ENCODE results near the gene ANKRD60.

The ANKRD60 gene, protein sequence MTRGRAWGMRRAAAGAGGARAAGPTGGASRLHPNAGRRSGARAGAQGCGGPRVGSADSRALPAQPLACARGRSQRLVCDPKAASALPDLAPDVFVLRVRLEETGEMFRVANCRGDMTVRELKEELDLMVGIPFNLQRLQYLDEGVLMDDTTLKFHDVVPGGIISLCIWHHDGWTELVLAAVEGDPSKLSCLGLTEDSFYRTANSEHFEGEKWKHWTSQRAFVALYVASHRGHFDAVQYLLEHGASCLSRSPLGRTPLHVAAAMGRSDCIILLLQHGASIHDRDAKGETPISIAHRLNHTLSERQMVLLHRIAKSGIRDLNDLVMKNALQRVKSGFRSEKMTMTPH

DNA sequence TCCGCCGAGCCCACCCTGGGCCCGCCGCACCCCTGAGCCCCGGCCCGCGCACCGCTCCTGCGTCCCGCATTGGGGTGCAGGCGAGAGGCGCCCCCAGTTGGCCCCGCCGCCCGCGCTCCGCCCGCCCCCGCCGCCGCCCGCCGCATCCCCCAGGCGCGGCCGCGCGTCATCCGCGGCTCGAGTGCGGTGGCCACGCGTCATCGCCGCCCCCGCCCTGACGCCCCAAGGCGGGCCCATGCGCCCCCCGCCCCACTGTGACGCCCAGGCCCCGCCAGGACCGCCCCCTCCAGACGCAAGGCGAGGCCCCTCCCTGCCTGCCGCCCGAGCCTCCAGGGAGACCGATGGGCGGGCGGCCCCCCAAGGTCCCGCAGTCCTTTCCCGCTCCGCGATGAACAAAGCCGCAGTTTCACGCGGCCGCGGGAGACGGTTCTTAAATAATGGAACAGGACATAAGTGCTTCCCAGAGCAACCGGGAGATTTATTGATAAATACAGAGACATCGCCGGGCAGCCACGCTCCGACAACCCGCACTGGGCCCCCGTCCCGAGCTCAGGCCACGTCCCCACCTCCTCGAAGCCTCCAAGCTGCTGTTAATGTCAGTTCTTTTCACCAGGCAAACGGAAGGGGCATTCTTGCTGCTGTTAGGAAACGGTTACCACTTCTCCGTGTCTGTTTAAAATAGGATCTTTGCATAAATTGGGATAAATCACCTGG is at the start of gene ANKRD60:
ANKRD60 (minus strand) TSS at position 170 of the 714 bp plus-strand sequence; CDS start at position 170, 0 bp downstream.
- in situ Hi-C loops (cut with MboI; ENCODE audit: low sequenced_read_pairs): loop anchor here (25.0 kb wide), 1 partner anchor 634 kb away; the partner anchor contains the start of genes GNAS and GNAS-AS1

DNA sequence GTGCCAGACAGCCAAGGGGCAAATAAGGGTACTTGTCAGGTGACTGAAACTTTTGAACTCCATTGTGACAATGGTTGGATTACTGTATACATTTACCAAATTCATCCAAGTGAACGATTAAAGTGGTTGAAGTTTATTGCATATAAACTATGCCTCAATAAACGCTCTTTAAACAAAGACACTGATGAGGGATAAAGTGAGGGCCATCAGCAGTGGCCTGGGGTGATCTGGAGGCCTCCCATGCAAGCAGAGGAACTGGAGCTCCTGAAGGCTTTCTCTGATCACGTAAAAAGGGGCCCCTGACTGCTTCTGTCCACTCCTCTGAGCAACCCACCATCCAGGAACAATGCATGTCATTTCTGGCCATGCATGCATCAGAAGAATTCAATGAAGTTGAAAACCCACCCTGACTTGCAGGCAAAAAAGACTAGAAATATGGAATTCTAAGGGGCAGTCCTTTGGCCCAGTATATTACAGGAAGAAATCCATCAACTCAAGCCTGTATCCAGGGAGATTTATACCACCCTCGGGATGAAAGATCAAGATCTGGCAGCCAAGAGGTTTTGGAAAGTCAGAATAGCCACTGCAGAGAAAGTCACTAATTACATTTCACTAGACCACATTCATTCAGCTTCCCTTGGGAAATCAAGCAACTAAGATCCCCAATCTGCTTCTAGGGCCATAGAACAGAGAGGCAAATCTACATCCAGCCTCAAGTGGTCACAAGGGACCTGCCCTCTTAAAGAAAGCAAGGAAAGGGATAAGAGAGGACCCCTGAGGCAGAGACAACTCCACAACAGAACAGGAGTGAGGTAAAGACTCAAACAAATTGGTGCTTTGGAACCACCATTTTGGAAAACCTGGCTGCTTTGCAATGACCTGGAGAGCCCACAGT is 49.4 kb upstream of the ANKRD60 start:
- in situ Hi-C loops (cut with MboI; ENCODE audit: low sequenced_read_pairs): no loop called here

DNA sequence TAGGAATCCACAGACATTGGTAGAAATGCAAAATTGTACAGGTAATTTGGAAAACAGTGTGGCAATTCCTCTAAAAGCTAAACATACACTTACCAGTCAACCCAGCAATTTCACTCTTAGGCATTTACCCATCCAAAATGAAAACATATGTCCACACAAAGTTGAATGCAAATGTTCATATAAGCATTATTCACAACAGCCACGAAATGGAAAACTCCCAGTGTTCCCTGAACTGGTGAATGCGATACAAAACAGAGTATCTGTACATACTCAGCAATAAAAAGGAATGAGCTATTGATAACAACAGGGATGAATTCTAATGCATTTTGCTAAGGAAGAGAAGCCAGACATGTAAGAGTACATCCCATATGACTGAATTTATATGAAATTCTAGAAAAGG is 48.7 kb upstream of the ANKRD60 start:
- in situ Hi-C loops (cut with MboI; ENCODE audit: low sequenced_read_pairs): no loop called here

DNA sequence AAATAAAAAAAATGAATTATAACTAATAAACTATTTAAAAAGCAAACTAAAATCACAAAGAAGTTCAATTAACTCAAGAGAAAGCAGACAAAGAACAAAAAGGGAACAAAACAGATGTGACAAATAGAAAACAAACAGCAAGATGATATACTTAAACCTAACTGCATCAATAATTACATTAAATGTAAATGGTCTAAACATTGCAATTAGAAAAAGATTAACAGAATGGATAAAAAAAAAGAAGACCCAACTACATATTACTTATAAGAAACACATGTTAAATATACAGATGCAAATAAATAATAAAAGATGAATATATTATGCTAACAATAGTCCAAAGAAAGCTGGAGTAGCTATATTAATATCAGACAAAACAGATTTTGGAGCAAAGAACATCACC is 45.9 kb upstream of the ANKRD60 start:
- in situ Hi-C loops (cut with MboI; ENCODE audit: low sequenced_read_pairs): no loop called here

DNA sequence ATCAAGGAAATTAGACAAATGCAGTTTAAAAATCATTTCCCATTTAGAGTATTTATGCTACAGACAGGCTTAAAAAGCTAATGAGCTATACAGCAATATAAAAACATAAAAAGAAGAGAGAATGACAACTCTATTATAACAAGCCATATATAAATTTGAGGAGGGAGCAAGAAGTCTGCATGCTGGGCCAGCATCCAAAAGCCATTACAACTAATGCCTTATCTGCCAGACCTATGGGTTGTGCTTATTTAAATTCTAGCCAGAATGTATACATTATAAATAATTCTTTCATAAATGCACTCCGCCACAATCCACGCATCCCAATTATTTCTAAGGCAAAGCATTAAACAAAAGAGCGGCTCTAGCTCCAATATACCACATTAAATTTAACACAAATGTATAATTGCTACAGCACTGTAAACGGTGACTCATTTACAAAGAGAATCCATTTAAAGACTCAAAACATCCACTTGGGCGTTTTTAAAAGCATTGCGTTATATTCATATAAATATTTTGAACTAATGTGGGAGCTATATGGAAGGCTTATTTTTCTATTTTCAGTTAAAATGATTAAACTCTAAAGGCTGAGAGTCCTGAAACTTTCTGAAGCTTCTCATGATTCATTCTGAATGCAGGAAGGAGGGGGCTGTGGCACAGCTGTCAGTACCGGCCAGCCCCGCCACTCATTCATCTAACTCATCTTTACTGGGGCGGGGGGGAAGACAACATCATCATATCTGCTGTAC is 43.3 kb upstream of the ANKRD60 start:
- in situ Hi-C loops (cut with MboI; ENCODE audit: low sequenced_read_pairs): no loop called here

DNA sequence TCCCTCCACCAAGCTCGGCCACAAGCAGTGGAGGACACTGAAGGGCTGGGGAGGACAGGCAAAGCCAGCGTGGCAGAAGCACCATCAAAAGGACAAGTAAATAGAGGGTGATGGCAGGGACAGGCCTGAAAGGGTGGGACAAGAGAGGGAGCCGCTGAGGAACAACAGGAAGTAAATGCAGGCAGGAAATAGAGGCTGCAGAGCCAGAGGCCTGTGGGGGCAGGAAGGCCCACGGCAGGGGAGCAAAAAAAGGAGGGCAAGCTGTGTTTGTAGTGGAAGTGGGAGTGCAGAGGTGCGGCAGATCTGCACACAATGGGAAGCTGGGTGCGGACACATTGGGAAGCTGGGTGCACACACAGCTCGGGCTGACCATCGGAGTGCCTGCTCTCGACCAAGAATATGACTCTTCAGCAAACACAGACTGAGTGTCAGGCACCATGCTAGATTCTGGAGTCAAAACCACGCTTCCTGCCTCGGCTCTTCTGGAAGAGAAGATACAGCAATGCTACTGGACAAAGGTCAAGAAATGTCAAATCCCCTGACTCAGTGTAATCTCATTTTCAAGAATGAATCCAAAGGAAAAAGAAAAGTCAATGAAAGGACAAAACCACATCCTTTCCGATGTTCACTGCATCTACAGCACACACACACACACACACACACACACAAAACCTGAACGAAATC is 40.6 kb upstream of the ANKRD60 start:
- in situ Hi-C loops (cut with MboI; ENCODE audit: low sequenced_read_pairs): no loop called here

DNA sequence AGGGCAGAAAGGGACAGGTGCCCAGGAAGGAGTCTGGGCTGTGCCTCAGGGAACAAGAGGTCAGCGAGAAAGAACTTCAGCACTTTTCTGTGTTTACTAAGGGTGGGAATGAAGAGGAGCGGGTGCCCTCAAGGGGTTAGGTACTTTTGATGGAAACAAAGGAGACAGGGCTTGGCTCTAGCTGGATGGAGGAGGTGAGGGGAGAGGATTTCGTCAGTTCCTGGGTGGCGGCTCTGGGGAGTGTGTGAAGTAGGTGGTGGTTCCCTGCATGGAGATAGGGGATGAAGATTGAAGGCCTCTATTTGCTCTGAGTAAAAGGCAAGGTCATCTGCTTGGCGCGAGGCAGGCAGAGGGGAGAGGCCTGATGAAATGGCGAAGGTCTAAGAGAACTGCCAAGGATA is 40.0 kb upstream of the ANKRD60 start:
- in situ Hi-C loops (cut with MboI; ENCODE audit: low sequenced_read_pairs): no loop called here

DNA sequence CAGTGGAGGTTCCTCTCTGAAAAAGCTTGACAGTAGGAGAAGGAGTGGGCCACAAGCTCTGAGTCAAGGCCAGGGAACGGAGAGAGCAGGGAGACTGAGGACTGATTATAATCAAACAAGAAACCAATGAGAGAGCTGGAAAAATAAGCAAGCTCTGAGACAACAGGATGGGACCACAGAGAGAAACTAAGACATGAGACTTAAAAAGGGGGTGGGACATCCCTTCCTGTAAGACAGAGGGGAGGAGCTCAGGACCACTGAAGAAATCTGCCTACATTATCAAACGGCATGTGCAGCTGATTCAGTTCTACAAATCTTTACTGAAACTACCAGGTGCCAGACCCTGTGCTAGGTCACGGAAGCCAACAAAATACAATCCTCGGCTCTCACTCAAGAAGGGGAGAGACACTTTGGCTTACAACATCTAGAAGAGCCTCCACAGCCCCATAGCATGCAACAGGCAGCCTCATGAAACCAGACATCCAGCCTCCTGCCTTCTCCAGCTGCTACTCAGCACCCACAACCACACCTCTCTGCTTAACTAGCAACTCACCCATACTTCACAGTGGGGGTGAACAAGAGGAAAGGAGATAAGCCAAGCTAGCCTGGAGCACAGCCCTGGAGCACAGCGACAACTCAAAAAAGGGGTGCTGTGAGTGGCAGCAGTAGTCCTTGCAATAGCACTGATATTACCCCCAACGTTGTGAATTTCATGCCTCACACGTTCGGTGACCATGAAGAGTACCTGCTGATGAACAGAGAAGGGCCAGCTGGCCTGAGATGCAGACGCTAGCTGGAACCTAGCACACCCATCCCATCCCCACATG is 39.1 kb upstream of the ANKRD60 start:
- in situ Hi-C loops (cut with MboI; ENCODE audit: low sequenced_read_pairs): no loop called here

DNA sequence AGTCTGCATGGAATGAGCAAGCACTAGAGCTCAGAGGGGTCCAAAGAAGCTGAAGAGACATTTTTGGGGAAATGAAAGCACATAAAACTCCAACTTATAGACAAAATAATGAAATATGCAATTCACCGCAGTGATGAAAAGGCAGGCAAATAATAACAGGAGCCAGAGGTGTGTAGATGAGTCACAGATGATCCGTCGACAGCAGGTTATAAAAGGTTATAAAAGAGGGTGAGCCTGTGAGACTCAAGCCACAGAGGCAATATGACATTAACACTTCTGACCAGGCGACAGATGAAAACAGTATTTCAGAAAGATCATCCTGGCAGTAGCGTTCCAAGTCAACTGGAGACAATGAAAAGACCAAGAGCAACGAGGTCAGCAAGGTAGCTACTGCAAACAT is 35.8 kb upstream of the ANKRD60 start:
- in situ Hi-C loops (cut with MboI; ENCODE audit: low sequenced_read_pairs): no loop called here

DNA sequence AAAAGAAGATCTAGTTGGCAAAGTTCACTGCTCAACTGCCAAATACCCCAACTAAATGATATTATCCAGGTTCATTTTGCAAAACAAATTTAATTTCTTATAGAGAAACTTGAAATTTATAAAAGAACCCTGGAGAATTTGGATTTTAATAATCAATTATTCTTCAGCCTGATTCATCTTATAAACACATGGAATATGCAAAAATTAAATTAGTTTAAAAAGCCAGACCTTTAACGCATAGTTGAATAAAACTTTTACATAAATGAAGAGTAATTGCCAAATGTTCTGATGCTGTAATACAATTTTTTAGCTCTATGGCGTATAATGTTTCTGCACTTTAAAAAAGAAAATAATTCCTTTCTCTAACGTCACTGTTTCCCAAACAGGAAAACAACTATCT is 33.2 kb upstream of the ANKRD60 start:
- in situ Hi-C loops (cut with MboI; ENCODE audit: low sequenced_read_pairs): no loop called here

DNA sequence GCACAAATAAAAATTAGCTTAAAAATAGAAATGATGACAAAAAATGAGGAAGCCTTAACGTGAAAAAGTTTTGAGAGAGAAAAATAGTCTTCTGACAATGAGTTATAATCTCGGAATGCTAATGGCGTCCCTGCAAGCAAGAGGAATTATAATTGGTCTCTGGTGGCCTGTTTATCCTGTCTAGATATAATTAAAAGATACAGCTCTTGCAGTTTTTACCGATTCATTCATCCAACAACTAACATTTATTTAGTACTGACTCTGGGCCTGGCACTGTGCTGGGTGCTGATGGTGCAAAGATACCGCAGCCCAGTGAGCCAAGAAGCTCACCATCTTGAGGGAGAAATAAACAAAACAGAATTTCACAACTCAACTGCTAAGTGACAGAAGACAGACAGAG is 31.6 kb upstream of the ANKRD60 start:
- in situ Hi-C loops (cut with MboI; ENCODE audit: low sequenced_read_pairs): no loop called here

DNA sequence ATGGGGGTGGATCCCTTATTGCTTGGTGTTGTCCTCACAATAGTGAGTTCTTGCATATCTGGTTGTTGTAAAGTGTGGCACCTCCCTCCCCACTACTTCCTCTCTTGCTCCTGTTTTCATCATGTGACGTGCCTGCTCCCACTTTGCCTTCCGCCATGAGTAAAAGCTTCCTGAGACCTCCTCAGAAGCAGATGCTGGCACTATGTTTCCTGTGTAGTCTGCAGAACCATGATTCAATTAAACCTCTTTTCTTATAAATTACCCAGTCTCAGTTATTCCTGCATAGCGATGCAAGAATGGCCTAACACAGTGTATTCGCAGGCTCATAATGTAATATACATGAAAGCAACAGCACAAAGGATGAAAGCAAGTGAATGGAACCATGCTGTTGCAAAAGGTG is 28.4 kb upstream of the ANKRD60 start:
- in situ Hi-C loops (cut with MboI; ENCODE audit: low sequenced_read_pairs): no loop called here

DNA sequence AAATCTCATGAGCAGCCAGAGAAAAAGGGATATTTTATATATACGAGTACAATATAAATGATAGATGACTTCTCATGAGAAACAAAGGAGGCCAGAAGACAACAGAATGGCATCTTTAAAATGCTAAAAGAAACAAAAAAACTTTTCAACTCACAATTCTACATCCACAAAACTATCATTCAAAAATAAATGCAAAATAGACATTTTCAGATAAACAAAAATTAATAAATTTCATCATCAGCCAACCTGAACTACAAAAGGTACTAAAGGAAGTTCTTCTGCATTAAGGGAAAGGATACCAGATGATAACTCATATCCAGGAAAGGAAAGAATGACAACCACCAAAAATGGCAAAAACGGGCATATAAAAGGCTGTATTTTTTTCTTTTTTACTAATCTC is 27.9 kb upstream of the ANKRD60 start:
- in situ Hi-C loops (cut with MboI; ENCODE audit: low sequenced_read_pairs): no loop called here

DNA sequence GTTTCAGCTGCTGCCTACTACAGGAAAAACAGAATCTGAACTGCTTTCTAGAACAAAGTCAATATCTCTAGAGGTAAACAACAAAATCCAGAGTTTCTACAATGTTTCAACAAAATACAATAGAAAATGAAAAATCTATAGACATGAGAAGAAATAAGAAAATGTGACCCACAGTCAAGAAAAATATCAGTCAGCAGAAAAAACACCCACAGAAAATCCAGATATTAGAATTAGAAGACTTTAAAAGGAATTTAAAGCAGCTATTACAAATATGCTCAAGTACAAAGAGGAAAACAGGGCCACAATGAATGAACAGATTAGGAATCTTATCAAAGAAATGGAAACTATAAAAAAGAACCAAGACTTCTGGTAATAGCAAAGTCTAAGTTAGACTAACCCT is 26.4 kb upstream of the ANKRD60 start:
- in situ Hi-C loops (cut with MboI; ENCODE audit: low sequenced_read_pairs): no loop called here

DNA sequence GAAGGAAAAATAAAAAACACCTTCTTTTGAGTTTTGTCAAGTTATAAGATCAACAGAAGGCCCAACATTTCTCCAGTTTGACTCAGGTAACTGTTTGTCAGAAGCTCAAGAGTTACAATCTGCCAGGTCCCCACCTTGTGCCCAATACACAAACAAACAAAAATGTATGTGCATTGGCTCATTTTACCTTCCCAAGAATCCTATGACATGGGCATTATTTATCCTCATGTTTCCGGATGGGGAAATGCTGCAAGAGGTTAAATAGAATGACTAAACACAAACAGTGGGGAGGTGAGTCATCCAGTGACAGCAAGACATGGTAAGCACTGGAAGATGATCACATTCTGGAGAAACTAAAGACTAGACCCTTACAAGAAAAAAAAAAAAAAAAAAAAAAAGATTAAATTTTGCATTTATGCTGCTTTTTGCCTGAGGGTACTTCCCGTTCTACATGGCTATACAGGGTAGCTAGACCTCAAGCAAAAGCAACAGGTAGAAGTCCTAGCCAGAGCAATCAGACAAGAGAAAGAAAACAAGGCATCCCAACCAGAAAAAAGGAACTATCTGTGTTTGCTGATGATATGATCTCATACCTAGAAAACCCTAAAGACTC is 23.6 kb upstream of the ANKRD60 start:
- in situ Hi-C loops (cut with MboI; ENCODE audit: low sequenced_read_pairs): no loop called here

DNA sequence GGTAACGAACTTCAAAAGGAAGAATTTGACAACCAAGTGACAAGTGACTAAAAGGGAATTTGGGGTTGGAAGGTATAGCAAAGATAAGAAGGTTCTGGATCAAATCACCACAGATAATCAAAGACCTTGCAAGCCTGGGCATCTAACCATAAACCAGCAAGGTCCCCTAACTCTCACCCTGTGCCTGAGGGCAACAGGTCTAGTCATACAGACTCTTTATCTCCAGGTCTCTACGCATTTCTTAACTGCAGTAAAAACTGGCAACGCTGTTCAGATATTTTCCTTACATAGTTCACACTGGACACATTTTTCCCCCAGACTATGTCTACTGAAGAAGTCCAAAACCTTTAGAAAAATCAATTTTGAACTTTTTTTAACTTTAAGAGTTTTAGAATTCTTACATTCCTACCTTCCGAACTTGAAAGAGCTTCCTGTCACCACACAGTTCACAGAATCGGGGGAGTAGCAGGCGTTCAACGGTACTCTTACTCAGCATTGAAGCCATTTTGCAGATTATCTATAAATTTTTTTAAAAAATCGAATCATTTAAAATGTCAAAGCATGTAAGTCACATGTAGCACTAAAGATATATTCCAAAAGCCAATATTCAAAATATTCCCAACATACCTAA is 23.0 kb upstream of the ANKRD60 start:
- in situ Hi-C loops (cut with MboI; ENCODE audit: low sequenced_read_pairs): no loop called here

DNA sequence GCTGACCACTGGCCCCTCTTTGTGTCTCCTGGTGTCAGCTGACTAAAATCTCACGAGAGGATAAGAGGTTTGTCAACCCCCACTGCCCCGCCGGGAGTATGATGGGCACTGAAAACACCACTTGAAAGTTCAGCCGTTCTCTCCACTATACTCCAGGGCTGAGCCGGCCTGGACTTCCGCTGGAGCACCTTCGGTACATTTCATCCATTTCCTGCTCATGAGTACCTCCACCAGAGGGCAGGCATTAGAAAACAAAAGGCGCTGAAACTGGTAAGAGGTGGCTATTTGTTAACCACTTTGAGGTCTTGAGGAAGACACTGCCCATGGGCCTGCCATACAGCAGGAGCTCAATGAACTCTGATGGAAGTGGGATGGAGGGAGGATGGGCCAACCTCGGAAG is 17.9 kb upstream of the ANKRD60 start:
- in situ Hi-C loops (cut with MboI; ENCODE audit: low sequenced_read_pairs): loop anchor here (25.0 kb wide), 1 partner anchor 616 kb away; the partner anchor contains the start of genes GNAS and GNAS-AS1

DNA sequence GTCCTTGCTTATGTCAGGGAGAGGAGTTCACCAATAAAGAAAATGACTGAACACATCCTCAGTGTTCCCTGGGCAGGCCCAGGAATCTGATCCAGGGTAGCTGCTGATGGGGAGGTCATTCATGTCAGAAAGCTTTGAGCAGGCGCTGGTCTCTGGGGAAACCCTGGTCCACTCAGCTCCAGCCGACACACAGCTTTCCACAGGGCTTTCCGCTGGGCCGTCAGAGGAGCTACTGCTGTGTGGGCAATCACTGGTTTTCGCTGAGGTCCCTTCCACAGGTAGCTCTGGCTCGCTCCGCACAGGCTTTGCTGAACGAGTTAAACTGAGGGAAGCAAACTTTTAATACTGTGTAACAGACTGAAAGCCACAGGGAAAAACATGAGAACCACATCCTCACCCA is 17.5 kb upstream of the ANKRD60 start:
- in situ Hi-C loops (cut with MboI; ENCODE audit: low sequenced_read_pairs): loop anchor here (25.0 kb wide), 1 partner anchor 616 kb away; the partner anchor contains the start of genes GNAS and GNAS-AS1
